ENCODE data around the gene ARID5B.

ARID5B gene

DNA sequence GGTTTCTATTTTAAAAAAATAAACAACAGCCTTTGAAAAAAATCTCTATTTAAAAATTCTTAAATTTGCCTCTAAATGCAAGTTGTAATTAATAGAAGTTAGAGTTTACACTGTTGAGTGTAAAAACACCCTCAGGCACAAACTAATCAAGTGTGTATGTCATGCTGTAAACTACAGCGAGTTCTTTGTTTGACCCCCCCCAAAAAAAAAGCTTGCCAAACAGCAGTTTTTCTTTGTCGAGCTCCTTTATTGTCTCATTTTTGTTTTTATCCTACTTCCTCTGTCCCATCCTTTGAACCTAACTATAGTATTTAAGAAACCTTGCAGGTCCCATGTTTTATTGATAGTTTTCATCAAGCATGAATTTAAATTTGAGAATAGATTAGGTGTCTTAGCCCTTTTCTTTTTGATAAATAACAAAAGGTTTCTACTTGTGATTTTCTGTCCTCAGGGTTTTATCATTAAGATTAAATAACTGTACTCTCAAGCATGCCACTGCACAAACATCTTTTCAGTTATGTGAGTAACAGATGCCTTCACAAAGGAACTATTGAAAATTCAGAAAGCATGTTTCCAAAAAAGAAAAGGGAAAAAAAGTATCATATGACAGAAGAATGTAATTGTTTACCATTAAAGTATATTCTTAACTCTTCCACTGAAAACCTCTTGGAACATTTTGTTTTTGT is 176.0 kb downstream of the ARID5B start:
- ChIA-PET POLR2A (interaction anchor here (0.5 kb wide), 1 partner anchor 14 kb away, joined by 4 read pairs; no protein-coding TSS in a partner anchor), CTCF (interaction anchor here (0.7 kb wide), 1 partner anchor 12 kb away, joined by 4 read pairs; no protein-coding TSS in a partner anchor)
- H3K9me3 ChIP-seq (ENCODE audit: control insufficient read depth, insufficient read depth, low read depth, low read length), result no peaks in the 10 kb centered on the region
- no peak overlapping the region for H3K27ac ChIP-seq (ENCODE audit: extremely low read depth, low read depth, low read length)
- peaks cover 21% of the 10 kb centered on the region for H3K4me1 ChIP-seq (ENCODE audit: control insufficient read depth, insufficient read depth, low read length)
- TF ChIP-seq, protein P1, sequence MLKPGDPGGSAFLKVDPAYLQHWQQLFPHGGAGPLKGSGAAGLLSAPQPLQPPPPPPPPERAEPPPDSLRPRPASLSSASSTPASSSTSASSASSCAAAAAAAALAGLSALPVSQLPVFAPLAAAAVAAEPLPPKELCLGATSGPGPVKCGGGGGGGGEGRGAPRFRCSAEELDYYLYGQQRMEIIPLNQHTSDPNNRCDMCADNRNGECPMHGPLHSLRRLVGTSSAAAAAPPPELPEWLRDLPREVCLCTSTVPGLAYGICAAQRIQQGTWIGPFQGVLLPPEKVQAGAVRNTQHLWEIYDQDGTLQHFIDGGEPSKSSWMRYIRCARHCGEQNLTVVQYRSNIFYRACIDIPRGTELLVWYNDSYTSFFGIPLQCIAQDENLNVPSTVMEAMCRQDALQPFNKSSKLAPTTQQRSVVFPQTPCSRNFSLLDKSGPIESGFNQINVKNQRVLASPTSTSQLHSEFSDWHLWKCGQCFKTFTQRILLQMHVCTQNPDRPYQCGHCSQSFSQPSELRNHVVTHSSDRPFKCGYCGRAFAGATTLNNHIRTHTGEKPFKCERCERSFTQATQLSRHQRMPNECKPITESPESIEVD (tag by site-specific recombination; IDR thresholded peaks at IDR 0.05), result peak; percentile 85
- TF ChIP-seq ZSCAN16 (tag by site-specific recombination; IDR thresholded peaks at IDR 0.05) (no peak), SETDB1 (IDR thresholded peaks at IDR 0.05; ENCODE audit: insufficient read length, low read length) (no peak), ZNF211 (tag by site-specific recombination; IDR thresholded peaks at IDR 0.05; ENCODE audit: low read depth) (no peak), KLF1 (tag by site-specific recombination; IDR thresholded peaks at IDR 0.05) (no peak)
- peaks cover 0 to 17% of the 10 kb centered on the region in 2 experiments; a peak in 1 of 3 replicates for H3K36me3 ChIP-seq (ENCODE audit: control insufficient read depth in 2 of 2, insufficient read depth in 1 of 2, low read length in 2 of 2)
- no peak overlapping the region for H3K4me3 ChIP-seq (ENCODE audit: low read depth, low read length)

GRCh38 chr10:62079885-62080559 is 178.5 kb downstream of the ARID5B start:
- H3K9me3 ChIP-seq (ENCODE audit: control insufficient read depth, insufficient read depth, low read depth, low read length), result no peaks in the 10 kb centered on the region
- ChIA-PET CTCF (interaction anchor here (0.5 to 0.8 kb wide), 3 partner anchors 42 to 308 kb away, joined by 3 read pairs; no protein-coding TSS in a partner anchor), POLR2A (no interaction called here)
- peaks cover 41% of the 10 kb centered on the region for H3K4me1 ChIP-seq (ENCODE audit: control insufficient read depth, insufficient read depth, low read length)
- H3K27ac ChIP-seq (ENCODE audit: extremely low read depth, low read depth, low read length), result no peak overlapping the region
- no peak overlapping the region for H3K4me3 ChIP-seq (ENCODE audit: low read depth, low read length)
- peaks cover 0 to 3% of the 10 kb centered on the region in 2 experiments; a peak in 1 of 3 replicates for H3K36me3 ChIP-seq (ENCODE audit: control insufficient read depth in 2 of 2, insufficient read depth in 1 of 2, low read length in 2 of 2)
- TF ChIP-seq, protein P2, sequence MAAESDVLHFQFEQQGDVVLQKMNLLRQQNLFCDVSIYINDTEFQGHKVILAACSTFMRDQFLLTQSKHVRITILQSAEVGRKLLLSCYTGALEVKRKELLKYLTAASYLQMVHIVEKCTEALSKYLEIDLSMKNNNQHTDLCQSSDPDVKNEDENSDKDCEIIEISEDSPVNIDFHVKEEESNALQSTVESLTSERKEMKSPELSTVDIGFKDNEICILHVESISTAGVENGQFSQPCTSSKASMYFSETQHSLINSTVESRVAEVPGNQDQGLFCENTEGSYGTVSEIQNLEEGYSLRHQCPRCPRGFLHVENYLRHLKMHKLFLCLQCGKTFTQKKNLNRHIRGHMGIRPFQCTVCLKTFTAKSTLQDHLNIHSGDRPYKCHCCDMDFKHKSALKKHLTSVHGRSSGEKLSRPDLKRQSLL (tag by site-specific recombination; IDR thresholded peaks at IDR 0.05), result no peak
- no peak for TF ChIP-seq ZNF214 (tag by site-specific recombination; IDR thresholded peaks at IDR 0.05; ENCODE audit: borderline replicate concordance)
- no peak for TF ChIP-seq ZNF416 (tag by site-specific recombination; IDR thresholded peaks at IDR 0.05)
- no peak for TF ChIP-seq ZBTB20 (tag by site-specific recombination; IDR thresholded peaks at IDR 0.05)
- TF ChIP-seq KLF16 (tag by site-specific recombination; IDR thresholded peaks at IDR 0.05), result no peak
- no peak for TF ChIP-seq CTCF (tag by site-specific recombination; IDR thresholded peaks at IDR 0.05)
- no peak for TF ChIP-seq ZNF488 (tag by site-specific recombination; IDR thresholded peaks at IDR 0.05)
- TF ChIP-seq ZSCAN16 (tag by site-specific recombination; IDR thresholded peaks at IDR 0.05), result no peak
- no peak for TF ChIP-seq ZNF404 (tag by site-specific recombination; IDR thresholded peaks at IDR 0.05)

DNA sequence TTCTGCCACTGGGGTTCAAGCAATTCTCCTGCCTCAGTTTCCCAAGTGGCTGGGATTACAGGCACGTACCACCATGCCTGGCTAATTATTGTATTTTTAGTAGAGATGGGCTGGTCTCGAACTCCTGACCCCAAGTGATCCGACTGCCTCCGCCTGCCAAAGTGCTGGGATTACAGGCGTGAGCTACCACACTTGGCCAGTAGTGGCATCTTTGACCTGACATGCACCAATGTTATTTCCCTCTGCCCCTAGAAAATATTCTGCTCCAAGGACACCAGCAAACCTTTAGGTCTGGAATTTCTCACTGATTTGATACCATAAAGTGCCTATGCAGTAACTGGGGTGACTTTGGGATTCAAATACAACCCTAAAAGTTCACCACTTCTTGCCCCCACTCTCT is 179.4 kb downstream of the ARID5B start:
- H3K27ac ChIP-seq (ENCODE audit: extremely low read depth, low read depth, low read length), result no peak overlapping the region
- H3K4me3 ChIP-seq (ENCODE audit: low read depth, low read length), result no peak overlapping the region
- CTCF ChIA-PET, result interaction anchor here (1.0 kb wide), 1 partner anchor 9 kb away, joined by 3 read pairs; no protein-coding TSS in a partner anchor
- peaks cover 41% of the 10 kb centered on the region for H3K4me1 ChIP-seq (ENCODE audit: control insufficient read depth, insufficient read depth, low read length)
- H3K9me3 ChIP-seq (ENCODE audit: control insufficient read depth, insufficient read depth, low read depth, low read length), result no peaks in the 10 kb centered on the region
- H3K36me3 ChIP-seq (ENCODE audit: control insufficient read depth in 2 of 2, insufficient read depth in 1 of 2, low read length in 2 of 2), result peaks cover 0 to 7% of the 10 kb centered on the region in 2 experiments; a peak in 1 of 3 replicates
- POLR2A ChIA-PET, result no interaction called here
- TF ChIP-seq KLF9 (tag by site-specific recombination; IDR thresholded peaks at IDR 0.05; ENCODE audit: low read depth), result no peak
- TF ChIP-seq GFI1B (tag by site-specific recombination; IDR thresholded peaks at IDR 0.05), result no peak
- no peak for TF ChIP-seq ZNF645 (tag by site-specific recombination; IDR thresholded peaks at IDR 0.05)
- no peak for TF ChIP-seq ATF2 (tag by site-specific recombination; IDR thresholded peaks at IDR 0.05; ENCODE audit: low read depth)
- no peak for TF ChIP-seq ZNF223 (tag by site-specific recombination; IDR thresholded peaks at IDR 0.05)

All from HEK293 (cell line).